Breast epithelium (tissue), 3 donors: ENCODE measurements around the gene TRPC4AP.

ENCODE experiments used
- CTCF ChIP-seq, 3 donors: fragments of 450-650 bp; IDR thresholded peaks; one replicate each; pipeline ENCODE4 v1.5.1; 2016 to 2017; ENCODE audit warnings: antibody characterized with exemption in 3 of 3, mild to moderate bottlenecking in 3 of 3, moderate library complexity in 3 of 3
- POLR2A ChIP-seq: fragments of 450-650 bp; IDR thresholded peaks from one replicate; pipeline ENCODE4 v1.6.1; 2016; ENCODE audit warnings: antibody characterized with exemption, mild to moderate bottlenecking, moderate library complexity

GRCh38 chr20:35012227-35013069 lies 80.2 kb downstream of the TRPC4AP start:
- TF ChIP-seq POLR2A (no peak), CTCF (IDR thresholded peaks at IDR 0.05) (no peak)
